HL-60 (cell line): Measurements from ENCODE around the gene SLC38A1.

Source experiments
- GABPA ChIP-seq: IDR thresholded peaks from 2 replicates; pipeline ENCODE4 v1.6.1; 2012; ENCODE audit warnings: low read depth
- POLR2AphosphoS5 ChIP-seq: IDR thresholded peaks from 2 replicates; pipeline ENCODE4 v1.6.1; 2012; ENCODE audit warnings: low read depth
- SPI1 ChIP-seq: IDR thresholded peaks from 2 replicates; pipeline ENCODE4 v1.6.1; 2012; ENCODE audit warnings: low read depth, mild to moderate bottlenecking, borderline replicate concordance
- TF ChIP-seq, protein P1 (sequence below): IDR thresholded peaks from one replicate; pipeline ENCODE4 v1.5.1; 2011; ENCODE audit warnings: low read length, control low read depth, inconsistent platforms; ENCODE audit not compliant: insufficient read depth
- TF ChIP-seq, protein P2 (sequence below): IDR thresholded peaks from 2 replicates; pipeline ENCODE4 v1.6.1; 2012; ENCODE audit warnings: low read depth; ENCODE audit not compliant: insufficient replicate concordance

DNA sequence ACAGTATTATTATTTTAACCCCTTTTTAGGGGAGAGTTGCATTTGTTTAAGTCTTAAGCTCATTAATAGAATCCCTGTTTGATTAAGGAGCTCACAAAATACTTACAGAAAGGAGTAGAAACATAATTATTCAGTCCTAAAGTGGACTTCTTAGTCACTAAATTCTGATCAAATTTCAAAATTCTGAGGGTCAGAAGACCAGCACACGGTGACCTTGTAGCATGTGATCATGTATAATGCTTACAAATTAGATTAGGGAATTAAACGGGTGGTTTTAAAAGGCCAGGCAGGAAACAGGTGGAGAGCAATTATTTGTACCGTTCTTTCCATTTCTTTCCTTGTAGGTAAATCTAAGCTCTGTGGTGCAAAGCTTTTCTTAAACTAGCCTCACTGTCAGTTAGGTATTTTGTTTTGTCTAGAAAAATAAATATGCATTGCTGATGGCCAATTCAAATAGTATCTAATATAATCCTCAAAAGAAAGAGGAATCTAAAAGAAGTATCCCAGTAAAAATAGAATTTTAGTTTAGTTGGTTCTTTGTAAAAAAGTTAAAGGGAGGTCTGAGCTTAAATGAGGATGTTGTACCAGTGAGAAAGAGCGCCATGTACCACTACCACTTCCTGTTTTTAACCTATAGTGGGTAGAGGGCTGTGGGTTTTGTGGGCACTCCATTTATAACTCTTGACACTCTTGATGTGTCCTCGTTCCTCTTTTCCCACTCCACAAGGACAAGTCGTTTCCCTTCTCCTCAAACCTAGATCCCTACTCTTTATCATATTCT is 51.1 kb downstream of the SLC38A1 start:
- TF ChIP-seq POLR2AphosphoS5 = peak; percentile 69
- TF ChIP-seq, protein P1, sequence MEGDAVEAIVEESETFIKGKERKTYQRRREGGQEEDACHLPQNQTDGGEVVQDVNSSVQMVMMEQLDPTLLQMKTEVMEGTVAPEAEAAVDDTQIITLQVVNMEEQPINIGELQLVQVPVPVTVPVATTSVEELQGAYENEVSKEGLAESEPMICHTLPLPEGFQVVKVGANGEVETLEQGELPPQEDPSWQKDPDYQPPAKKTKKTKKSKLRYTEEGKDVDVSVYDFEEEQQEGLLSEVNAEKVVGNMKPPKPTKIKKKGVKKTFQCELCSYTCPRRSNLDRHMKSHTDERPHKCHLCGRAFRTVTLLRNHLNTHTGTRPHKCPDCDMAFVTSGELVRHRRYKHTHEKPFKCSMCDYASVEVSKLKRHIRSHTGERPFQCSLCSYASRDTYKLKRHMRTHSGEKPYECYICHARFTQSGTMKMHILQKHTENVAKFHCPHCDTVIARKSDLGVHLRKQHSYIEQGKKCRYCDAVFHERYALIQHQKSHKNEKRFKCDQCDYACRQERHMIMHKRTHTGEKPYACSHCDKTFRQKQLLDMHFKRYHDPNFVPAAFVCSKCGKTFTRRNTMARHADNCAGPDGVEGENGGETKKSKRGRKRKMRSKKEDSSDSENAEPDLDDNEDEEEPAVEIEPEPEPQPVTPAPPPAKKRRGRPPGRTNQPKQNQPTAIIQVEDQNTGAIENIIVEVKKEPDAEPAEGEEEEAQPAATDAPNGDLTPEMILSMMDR = no peak
- TF ChIP-seq GABPA = no peak
- peak; percentile 99 for TF ChIP-seq SPI1
- TF ChIP-seq, protein P2, sequence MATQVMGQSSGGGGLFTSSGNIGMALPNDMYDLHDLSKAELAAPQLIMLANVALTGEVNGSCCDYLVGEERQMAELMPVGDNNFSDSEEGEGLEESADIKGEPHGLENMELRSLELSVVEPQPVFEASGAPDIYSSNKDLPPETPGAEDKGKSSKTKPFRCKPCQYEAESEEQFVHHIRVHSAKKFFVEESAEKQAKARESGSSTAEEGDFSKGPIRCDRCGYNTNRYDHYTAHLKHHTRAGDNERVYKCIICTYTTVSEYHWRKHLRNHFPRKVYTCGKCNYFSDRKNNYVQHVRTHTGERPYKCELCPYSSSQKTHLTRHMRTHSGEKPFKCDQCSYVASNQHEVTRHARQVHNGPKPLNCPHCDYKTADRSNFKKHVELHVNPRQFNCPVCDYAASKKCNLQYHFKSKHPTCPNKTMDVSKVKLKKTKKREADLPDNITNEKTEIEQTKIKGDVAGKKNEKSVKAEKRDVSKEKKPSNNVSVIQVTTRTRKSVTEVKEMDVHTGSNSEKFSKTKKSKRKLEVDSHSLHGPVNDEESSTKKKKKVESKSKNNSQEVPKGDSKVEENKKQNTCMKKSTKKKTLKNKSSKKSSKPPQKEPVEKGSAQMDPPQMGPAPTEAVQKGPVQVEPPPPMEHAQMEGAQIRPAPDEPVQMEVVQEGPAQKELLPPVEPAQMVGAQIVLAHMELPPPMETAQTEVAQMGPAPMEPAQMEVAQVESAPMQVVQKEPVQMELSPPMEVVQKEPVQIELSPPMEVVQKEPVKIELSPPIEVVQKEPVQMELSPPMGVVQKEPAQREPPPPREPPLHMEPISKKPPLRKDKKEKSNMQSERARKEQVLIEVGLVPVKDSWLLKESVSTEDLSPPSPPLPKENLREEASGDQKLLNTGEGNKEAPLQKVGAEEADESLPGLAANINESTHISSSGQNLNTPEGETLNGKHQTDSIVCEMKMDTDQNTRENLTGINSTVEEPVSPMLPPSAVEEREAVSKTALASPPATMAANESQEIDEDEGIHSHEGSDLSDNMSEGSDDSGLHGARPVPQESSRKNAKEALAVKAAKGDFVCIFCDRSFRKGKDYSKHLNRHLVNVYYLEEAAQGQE = no peak
